ENCODE results near the gene EPHB1.

- TF ChIP-seq CTCF (CRISPR knock-in tag; IDR thresholded peaks at IDR 0.05) (no peak), ZNF644 (CRISPR knock-in tag; IDR thresholded peaks at IDR 0.05; ENCODE audit: low read depth) (no peak), ZNF263 (CRISPR knock-in tag; IDR thresholded peaks at IDR 0.05) (no peak), ZNF296 (CRISPR knock-in tag; conservative IDR thresholded peaks at IDR 0.05) (no peak)
Observed at GRCh38 chr3:135141672-135142071, 346.6 kb downstream of the EPHB1 start.
